ENCODE data around the gene BMP4. TPM values are rescaled to one million over a fixed set of nuclear protein-coding genes. Genes with fewer than 3 reads are reported as not detected.
A peak's percentile ranks its signal among the peaks of the same experiment; 100 is the strongest.

The BMP4 gene
- total RNA-seq, 1 experiment from 2014 or later = 24.8 TPM

DNA sequence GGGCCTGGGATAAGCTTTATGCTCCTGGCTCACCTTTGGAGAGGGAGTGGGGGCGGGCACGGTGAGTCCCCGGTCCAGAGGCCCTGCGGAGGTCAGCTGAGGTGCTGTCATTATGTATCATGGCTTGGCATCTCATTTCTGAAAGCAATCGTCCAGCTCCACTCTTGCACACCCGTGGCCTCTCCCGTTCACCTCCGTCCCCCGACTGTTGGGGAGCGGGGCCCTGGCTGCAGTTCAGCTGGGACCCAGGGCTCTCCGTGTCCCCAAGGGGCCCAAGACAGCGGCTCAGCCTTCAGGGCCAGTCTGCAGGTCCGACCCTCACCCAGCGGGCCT lies 10.6 kb downstream of the BMP4 start:
- Mint-ChIP-seq H3K4me3 (ENCODE audit: low read depth, unreplicated experiment) (no peak overlapping the region), H3K27ac (ENCODE audit: unreplicated experiment) (no peak overlapping the region), H3K4me1 (ENCODE audit: low read depth, unreplicated experiment) (peaks cover 18% of the 10 kb centered on the region), H3K9me3 (ENCODE audit: low read depth, unreplicated experiment) (no peaks in the 10 kb centered on the region), H3K36me3 (ENCODE audit: insufficient read depth, unreplicated experiment) (peaks cover 9% of the 10 kb centered on the region), H3K27me3 (ENCODE audit: unreplicated experiment) (no peaks in the 10 kb centered on the region)
- no TSS peak for BruUV-seq (replicated peaks)
- intact Hi-C loops (cut with micrococcal nuclease; ENCODE audit: unreplicated experiment) = no loop called here
- TF ChIP-seq CTCF (IDR thresholded peaks at IDR 0.05; ENCODE audit: unreplicated experiment) = no peak
- CTCF ChIA-PET = no interaction called here
- no peak for DNase-seq

GRCh38 chr14:53943751-53944083 lies 12.9 kb downstream of the BMP4 start:
- H3K27ac Mint-ChIP-seq (ENCODE audit: unreplicated experiment) = peak overlapping the region; percentile 56
- H3K4me3 Mint-ChIP-seq (ENCODE audit: low read depth, unreplicated experiment) = peak overlapping the region; percentile 29
- TF ChIP-seq CTCF (IDR thresholded peaks at IDR 0.05; ENCODE audit: unreplicated experiment) = no peak
- CTCF ChIA-PET = interaction anchor here (0.6 kb wide), 1 partner anchor 294 kb away, joined by 3 read pairs; no protein-coding TSS in a partner anchor
- H3K4me1 Mint-ChIP-seq (ENCODE audit: low read depth, unreplicated experiment) = peaks cover 20% of the 10 kb centered on the region
- no peaks in the 10 kb centered on the region for H3K36me3 Mint-ChIP-seq (ENCODE audit: insufficient read depth, unreplicated experiment)
- no TSS peak for BruUV-seq (replicated peaks)
- no peaks in the 10 kb centered on the region for H3K27me3 Mint-ChIP-seq (ENCODE audit: unreplicated experiment)
- intact Hi-C loops (cut with micrococcal nuclease; ENCODE audit: unreplicated experiment) = no loop called here
- DNase-seq = no peak
- H3K9me3 Mint-ChIP-seq (ENCODE audit: low read depth, unreplicated experiment) = no peaks in the 10 kb centered on the region

DNA sequence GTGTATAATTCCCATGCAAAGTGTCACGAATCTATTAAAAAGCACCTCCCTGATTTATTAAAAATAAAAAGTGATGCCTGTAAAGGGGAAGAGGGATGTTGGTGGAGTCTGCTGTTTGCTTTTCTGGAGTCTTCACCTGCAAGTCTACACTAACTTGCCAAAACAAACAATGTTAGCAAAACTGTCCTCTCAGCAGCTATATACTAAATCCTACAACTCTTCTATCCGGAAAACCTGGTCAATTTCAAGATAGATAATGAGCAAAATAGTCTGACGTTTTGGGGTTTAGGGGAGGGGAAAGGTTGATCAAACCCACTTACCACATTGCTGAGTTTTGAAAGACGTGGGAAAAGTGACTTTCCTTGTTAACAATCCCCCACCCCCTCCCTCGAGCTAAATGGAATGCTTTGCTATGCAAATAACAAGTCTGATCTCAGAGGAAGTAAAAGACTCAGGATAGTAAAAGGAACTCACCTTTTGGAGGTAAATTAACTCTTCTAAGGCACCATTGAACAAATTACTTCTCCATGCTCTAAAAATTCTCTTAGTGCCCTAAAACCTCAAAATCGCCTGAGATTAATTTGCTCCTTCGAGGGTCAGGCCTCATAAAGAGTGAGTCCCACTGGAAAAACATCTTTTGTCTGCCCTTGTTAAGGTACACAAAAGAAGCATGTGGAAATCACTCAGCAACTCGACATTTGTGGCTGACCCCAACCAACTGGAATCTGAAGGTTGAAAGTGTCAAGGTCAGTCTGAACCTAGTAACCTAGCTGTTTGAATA lies 13.5 kb downstream of the BMP4 start:
- Mint-ChIP-seq H3K27ac (ENCODE audit: unreplicated experiment) (peak overlapping the region; percentile 56), H3K9me3 (ENCODE audit: low read depth, unreplicated experiment) (no peaks in the 10 kb centered on the region), H3K27me3 (ENCODE audit: unreplicated experiment) (no peaks in the 10 kb centered on the region), H3K4me3 (ENCODE audit: low read depth, unreplicated experiment) (peak overlapping the region; percentile 29), H3K36me3 (ENCODE audit: insufficient read depth, unreplicated experiment) (no peaks in the 10 kb centered on the region), H3K4me1 (ENCODE audit: low read depth, unreplicated experiment) (peaks cover 25% of the 10 kb centered on the region)
- no peak for DNase-seq
- intact Hi-C loops (cut with micrococcal nuclease; ENCODE audit: unreplicated experiment) = no loop called here
- no TSS peak for BruUV-seq (replicated peaks)
- TF ChIP-seq CTCF (IDR thresholded peaks at IDR 0.05; ENCODE audit: unreplicated experiment) = no peak
- CTCF ChIA-PET = interaction anchor here (0.6 to 1.0 kb wide), 3 partner anchors 11 to 293 kb away, joined by 3 to 10 read pairs (median 4); partner anchors contain the start of gene BMP4

DNA sequence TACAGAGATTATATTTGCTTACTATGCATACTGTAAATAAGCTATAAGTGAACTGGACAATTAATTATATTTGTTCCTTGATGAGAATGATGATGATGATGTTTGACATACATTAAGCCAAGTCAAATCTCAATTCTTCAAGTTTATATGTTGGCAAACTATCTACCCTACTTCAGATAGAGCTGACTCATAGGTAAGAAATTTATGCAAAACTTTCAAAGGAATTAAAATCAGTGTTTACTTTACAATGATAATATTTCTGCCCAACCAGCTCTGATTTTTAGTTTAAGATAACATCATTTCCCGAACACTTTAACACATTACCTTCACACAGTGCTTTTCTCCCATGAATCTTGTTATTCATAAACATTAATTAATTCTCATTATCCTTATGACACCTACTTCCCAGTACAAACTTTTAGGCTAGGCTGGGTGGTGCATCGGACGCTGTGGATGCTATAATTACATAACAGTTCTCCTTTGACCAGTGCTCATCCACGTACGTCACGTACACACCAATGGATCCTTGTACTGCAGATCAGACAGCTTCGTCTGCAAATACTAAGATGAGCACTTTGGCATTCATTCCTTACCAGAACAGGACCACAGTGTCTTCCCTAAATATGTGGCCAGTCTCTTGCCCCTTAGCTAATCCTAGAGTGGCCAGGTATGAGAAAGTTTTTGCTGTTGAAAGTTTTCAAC lies 18.3 kb downstream of the BMP4 start:
- Mint-ChIP-seq H3K9me3 (ENCODE audit: low read depth, unreplicated experiment) (no peaks in the 10 kb centered on the region), H3K4me3 (ENCODE audit: low read depth, unreplicated experiment) (no peak overlapping the region), H3K27ac (ENCODE audit: unreplicated experiment) (no peak overlapping the region), H3K27me3 (ENCODE audit: unreplicated experiment) (no peaks in the 10 kb centered on the region), H3K36me3 (ENCODE audit: insufficient read depth, unreplicated experiment) (no peaks in the 10 kb centered on the region), H3K4me1 (ENCODE audit: low read depth, unreplicated experiment) (peaks cover 20% of the 10 kb centered on the region)
- no TSS peak for BruUV-seq (replicated peaks)
- no peak for TF ChIP-seq CTCF (IDR thresholded peaks at IDR 0.05; ENCODE audit: unreplicated experiment)
- CTCF ChIA-PET = interaction anchor here (0.9 to 1.2 kb wide), 2 partner anchors 16 to 18 kb away, joined by 3 read pairs; partner anchors contain the start of gene BMP4
- intact Hi-C loops (cut with micrococcal nuclease; ENCODE audit: unreplicated experiment) = loop anchor here (10.0 kb wide), 2 partner anchors 323 to 387 kb away; no protein-coding TSS in a partner anchor
- DNase-seq = no peak
